NCI-H510A (cell line): Measurements from ENCODE around the gene TBC1D22A.

Source experiments
- DNase-seq: peaks from one replicate; lab custom pipeline; 2025; lab: John Stamatoyannopoulos, UW

The TBC1D22A gene

DNA sequence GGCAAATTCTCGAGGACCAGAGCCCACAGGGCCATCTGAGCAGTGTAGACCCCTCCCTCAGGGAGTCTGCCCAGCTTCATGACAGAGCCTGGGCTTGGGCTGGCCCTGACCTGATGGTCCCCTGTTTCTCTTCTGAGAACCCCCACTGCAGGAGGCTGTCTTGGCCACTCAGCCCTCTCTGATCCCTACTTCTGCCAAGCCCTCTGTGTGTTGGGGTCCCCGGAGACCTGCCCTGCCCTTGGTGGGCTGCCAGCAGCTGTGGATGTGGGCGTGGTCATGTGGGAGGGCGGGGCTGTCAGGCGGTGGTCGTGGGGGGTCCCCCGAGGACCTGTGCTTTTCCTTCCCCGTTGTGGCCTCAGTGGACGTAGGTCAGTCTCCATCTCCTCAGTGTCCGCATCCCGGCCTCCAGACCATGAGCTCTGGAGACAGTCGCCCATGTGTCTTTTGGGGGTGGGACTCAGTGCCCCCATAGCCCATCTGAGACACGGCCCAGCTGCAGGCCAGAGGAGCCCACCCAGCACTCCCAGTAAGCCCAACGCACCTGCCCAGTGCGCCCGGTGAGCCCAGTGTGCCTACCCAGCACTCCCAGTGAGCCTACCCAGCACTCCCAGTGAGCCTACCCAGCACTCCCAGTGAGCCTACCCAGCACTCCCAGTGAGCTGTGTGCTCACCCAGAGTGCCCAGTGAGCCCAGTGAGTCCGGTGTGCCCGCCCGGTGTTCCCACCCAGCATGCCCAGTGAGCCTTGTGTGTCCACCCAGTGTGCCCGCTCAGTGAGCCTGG lies 409.2 kb downstream of the TBC1D22A start:
- no peak for DNase-seq

DNA sequence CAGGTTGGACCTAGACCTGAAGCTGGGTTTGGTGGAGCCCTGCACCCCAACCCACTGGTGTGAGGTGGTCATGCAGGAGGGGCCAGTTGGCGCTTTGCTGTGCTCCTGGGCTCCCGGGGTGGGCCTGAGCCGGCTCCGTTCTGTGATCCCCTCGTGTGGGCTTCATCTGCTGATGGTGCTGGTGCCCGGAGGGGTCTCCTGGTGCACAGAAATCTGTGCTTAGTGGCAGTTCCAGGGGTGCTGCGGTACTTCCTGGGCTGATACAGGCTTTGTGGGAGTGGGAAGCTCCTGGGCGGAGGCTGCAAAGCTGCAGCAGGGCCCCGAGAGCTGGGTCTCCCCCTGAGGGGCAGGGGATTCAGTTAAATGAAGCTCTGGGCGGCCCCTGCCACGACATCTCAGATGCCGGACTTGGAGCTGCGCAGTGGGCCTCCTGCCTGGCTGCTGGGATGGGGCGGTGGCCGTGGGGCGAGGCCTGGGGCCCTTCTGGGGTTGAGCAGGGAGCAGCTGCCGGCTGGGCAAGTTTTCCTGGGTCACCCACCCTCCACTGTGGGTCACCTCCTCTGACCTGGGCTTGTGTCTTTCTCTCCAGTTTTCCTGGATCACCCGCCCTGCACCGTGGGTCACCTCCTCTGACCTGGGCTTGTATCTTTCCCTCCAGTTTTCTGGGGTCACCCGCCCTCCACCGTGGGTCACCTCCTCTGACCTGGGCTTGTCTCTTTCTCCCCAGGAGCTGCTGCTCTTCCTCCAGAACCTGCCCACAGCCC lies 410.5 kb downstream of the TBC1D22A start:
- no peak for DNase-seq

DNA sequence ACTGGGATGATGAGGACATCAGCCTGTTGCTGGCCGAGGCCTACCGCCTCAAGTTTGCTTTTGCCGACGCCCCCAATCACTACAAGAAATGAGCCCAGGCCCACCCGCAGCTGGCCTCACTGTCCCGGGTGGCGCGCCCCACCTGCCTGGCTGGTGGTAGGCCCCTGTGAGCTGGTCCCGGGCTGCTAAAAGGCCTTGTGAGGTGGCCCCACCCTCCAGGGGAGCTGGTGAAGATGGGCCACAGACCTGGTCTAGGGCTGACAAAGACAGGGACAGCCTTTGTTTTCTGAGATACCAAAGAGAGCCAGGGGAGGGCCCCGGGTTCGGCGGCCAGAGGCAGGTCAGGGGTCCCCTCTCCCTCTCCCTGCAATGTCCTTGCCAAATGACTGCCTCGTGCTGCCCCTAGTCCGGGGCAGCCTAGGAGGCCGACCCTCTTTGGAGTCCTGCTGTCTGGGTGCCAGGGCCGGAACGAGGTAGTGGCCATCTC lies 411.1 kb downstream of the TBC1D22A start:
- DNase-seq: no peak

DNA sequence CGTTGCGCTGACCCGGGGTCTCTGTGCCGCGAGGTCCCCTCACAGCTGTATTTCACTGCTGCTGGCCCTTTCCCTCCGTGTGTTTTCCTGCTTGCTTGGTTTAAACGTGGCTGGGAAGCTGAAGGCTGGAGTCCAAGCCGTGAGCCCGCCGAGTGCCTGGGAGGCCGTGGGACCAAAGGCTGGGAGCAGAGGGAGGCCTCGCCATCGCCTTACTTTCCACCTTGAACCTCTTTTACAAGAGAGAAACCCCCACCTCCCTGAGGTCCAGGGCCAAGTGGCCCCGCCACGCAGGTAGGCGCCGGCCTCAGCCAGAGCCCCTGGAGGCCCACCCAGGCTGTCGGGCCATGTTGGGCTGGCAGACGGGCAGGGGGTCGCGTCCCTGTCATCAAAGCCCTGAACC lies 411.6 kb downstream of the TBC1D22A start:
- DNase-seq: no peak

DNA sequence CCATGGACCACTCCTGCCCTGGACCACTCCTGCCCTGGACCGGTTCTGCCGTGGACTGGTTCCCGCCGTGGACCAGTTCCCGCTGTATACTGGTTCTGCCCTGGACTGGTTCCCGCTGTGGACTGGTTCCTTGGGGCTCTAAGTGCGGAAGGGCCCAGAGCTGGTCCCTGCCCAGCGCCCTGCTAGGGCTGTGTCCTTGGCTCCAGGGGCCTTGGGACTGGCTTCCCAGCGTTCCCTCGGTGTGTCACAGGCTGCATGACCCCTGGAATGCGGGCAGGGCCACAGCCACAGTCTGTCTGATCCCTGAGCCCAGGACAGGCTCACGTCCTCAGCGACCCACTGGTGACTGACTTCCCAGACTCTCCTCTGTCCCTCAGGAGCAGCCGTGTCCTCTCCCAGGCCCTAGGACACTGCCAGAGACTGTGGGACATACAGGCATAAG lies 412.2 kb downstream of the TBC1D22A start:
- no peak for DNase-seq

DNA sequence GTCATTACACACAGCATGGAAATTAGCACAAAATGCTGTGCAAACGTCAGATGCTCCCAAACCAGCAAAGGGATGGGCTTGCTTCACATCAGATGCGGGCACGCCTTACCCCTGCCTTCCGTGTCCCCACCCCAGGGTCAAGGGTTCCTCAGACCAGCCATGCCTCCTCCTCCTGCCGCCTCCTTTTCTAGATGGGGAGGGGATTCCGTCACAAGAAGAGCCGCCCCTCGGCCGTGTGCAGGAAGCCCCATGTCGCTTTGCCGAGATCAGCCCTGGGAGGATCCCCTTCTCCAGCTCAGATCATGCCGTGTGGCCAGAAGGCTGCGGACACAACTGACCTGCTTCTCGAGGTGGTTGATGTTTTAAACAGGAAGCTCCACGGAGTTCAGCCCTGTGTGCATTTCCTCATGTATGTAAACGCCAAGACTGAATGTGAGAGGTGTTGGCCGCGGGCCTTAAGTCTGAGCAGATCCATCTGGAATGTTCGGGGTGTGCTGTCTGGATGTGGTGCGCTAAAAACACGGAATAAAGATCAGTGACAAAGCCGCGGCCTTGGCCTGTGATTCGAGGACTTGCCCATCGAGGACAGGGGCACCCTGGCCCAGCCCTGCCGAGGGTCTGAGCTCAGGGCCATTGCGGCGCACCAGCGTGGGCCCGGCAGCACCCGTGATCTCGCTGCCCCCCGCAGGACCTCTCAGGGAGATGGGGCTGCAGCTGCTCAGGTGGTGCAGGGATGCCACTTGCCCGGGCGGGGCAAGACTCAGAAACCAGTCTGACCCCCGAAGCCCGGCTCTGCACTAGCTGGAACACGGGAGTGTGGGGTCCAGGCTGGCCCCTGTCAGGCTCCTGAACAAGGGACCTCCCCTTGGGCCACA lies 412.9 kb downstream of the TBC1D22A start:
- no peak for DNase-seq

DNA sequence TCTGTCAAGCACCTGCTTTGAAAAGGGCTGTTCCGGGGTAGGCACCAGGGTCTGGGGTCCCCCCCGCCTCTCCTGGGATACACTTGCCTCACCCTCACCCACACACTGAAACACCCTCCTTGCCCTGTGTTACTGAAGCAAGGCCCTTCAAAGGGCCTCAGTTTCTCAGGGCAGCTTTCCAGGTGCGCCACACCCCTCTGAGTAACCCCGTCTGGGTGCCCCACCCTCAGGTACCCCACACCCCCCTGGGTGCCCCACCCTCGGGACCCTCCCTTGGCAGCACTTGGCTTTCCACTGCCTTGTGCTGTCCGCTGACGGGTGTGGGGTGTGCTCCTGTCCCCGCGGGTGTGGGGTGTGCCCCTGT lies 413.6 kb downstream of the TBC1D22A start:
- DNase-seq: no peak

DNA sequence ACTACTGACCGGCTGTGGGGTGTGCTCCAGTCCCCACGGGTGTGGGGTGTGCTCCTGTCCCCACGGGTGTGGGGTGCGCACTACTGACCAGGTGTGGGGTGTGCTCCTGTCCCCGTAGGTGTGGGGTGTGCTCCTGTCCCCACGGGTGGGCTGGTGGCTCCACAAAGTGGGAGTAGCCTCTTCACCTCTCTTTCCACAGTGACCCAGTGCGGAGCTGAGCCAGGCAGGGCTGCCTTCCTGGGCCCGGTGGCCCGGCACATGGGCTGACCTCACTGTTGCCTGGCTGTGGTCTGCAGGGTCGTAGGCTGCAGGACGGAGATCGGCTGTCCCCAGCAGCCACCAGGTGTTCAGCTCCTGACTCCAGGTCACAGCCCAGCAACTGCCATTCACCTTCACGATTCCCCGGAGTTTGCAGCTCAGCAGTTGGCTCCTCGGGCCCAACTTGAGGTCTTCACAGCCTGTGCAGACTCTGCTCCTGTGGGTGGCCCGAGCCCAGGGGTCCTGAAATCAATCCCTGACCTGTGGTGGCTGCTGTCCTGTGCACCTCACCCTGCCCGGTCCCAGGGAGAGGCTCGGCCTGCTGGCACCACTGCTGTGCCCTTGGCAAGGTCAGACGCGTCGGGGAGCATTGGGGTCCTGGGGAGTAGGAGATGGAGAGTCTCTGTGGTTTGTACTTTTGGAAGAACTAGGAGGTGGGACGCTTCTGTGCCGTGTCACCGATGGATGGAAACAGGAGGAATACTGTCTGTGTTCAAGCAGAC lies 414.3 kb downstream of the TBC1D22A start:
- no peak for DNase-seq

DNA sequence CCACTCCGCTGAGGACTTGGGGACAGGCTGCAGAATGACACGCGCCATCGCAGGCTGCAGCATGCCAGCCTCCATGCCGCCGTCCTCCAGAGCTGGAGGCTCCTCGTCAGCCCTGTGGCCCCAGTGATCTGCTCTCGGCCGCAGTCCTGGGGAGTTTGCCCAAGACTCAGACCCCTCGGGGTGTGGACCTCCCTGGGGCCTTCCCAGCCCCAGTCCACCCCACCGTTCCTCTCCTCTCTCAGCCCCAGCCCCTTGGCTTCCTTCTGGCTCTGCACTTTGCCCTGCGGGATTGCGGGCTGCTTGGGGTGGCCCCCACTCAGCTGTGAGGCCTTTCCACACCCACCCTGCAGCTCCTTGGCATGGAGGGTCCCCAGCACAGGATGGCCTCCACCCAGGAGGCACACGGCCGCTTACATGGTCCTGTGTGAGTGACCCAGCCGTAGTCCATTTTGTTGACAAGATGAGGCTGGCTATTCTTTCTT lies 414.9 kb downstream of the TBC1D22A start:
- no peak for DNase-seq

DNA sequence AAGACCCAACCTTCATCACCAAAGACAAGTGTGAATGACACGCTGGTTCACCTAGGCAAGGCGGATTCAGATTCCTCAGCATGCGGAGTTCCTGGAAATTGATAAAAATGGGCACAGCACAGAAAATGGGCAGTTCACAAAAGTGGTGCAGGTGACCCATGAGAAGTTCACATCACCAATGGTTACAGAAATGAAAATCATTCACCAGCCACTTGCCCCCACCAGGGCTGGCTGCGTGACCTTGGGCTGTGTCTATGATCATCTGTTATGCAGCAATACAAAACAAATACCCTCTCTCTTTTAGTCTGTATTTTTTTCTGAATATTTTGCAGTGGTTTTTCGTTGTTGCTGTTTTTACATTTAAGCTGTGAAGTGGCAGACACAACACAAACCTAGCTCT lies 415.9 kb downstream of the TBC1D22A start:
- no peak for DNase-seq

DNA sequence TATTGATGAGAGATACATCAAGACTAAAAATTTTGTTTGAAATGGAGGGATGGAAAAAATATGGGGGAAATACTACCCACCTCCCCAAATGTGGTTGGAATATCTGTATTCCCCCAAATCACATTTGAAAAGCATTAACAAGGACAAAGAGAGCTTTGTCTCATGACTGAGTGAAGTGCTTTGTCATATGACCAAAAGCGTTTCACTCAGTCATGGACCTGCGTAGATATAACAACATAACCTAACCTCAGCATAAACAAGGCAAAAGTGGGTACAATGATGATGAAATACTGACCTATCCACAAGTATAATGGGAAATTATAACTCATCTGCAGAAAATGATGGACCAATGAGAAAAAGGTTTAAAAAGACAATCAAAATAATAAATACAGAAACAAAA lies 418.3 kb downstream of the TBC1D22A start:
- no peak for DNase-seq

DNA sequence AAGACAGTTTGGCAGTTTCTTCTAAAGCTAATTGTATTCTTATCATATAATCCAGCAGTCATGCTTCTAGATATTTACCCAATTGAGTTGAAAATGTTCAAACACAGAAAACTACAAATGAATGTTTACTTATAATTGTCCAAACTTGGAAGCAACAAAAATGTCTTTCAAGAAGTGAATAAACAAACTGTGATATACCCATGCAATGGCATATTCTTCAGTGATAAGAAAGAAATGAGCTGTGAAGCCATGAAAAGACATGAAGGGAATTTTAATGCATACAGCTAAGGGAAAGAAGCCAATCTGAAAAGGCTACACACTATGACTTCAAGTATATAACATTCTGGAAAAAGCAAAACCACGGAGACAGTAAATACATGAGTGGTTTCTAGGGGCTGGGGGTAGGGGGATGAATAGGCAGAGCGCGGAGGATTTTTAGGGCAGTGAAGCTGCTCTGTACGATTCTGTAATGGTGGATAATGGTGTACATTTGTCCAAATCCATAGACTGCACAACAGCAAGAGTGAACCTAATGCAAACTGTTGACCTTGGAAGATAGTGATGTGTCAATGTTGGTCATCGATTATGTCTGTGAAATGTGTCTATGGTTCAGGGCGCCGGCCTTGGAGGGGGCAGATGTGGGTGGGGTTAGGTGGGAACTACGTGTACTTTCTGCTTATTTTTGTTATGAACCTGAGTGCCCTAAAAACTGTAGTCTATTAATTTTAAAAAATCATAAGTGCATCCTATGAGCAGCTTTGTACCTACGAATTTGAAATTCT lies 424.9 kb downstream of the TBC1D22A start:
- no peak for DNase-seq

DNA sequence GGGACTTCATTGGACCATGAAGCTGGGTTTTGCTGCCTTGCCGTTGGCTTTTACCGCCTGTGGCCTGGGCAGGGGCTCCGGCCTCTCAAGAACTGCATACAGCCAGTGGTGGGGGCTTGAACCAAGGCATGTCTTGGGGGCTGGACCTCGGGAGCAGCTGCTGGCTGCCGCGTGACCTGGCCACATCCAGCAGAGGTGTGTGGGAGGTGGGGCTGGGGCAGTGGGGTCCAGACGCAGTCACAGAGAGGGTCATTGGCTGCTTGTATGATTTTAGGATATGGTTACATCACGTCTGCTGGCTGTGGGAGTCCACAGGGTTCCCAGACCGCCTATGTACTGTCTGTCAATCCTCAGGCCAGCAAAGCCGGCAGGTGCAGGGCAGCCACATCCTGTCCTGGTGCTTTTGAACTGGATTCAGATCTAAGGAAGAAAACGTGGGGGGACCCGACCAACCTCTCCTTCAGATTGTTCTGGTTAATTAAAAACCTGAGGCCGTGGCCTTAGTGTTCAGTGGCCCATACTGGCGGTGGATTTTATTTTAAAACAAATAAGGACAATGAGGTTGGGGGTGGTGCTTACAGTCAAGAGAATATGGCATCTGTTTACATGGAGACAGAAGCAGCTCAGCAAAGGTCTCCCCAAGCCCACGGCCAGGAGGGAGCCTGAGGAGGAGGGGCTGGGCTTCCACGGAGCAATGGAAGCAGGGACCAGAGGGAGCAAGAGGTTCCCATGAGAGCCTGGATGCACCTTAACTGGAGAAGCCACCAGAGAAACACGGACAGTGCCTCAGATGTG lies 426.0 kb downstream of the TBC1D22A start:
- DNase-seq: no peak

DNA sequence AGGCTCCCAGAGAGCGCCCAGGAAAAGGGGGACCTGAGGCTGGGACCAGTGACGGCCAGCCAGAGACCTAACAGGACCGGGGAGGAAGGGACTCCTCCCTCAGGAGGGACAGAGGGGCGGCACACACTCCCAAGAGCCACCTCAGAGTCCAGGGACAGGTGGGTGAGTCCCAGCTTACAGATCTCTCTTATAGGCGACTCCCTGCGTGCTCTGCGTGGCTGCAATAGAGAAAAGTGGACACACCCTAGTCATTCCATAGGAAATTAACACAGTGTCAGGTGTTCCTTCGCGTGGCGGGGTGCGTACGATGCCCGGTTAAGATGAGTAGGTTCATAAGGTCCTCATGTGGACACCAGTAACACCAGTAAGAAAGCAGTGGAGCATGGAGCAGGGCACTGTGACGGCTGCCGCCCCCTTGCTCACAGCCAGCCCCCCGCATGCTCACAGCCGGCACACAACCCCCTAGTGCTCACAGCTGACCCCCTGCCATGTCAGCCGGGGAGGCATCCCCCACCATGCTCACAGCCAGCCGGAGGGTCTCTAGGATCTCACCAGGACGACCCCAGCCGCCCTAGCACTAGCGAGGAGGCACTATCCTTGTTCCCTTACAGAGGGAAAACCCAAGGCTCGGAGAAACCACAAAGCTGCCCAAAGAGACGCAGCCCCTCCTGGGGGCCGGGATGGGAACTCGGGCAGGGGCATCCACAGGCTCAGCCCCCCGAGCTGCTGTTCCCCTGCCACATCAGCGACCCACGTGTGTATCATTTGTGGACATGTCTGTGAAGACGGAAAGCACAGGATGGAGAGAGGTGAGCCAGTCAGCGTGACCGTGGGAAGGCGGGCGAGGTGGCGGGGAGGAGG lies 426.8 kb downstream of the TBC1D22A start:
- DNase-seq: no peak

DNA sequence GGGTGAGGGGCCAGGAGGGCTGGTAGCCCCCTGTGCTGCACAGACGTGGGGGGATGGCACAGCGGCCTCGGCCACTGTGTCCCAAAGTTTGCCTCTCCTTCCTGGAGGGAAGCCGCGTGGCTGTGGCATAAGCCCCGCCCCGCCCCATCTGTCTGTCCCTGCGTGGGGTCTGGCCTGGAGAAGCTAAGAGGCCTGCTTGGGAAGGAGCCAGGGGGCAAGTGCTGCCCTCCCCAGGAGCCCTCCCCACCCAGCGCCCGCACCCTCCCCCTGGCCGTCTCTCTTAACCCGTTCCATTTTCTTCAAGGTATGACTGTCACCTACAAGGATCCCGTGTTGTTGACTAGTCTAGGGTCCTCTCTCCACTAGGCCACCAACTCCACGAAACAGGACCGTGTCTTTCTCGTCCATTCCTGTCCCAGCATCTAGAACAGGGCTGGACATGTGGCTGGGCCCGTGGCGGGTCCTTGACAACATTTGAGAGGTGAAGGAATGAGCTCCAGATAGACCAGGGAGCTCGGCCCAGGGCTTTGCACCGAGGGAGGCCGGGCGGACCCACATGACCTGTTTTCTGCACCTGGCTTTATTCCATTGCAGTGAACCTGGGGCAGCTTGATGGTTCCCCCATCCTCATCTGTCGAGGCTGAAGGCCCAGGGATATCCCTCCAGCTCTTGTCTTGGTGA lies 428.0 kb downstream of the TBC1D22A start:
- DNase-seq: no peak

DNA sequence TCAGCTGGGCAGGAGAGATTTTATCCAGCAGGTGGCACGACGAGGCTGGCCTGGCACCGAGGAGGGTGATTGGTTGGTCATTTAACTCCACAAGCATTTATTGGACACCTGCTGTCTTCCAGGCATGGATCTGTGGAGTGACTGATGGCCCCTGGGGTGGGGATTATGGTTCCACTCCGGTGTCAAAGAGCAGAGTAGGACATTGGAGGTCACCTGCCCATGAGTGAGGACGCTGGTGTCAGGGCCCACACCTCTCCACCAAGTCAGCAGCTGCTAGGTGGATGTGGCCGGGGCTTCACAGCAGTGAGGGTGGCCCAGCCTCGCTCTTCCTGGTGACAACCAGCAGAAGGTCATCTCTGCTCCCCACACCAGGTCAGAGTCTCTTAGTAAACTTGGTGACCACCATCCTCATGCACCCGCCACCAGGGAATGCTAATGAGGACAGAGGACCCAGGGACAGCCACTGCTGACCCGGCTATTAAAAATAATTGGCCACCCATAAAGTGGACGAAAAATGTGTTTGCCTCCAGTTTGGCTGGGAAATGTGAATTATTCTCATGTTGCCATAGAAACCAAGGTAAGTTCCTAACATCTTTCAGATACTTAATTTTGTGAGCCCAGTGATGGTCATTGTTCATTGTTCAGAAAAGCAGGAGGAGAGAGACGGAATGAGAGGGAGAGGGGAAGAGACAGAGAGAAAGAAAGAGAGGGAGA lies 428.7 kb downstream of the TBC1D22A start:
- no peak for DNase-seq
